Measurements from ENCODE around the gene GLYAT.
"Not testable (repeated sequence)": the region's sequence is repeated elsewhere in the genome, so short reads cannot be mapped to it uniquely, and the experiment has no call there.

Gene GLYAT

GRCh38 chr11:58742981-58743880 lies 11.5 kb upstream of the GLYAT start:
- no peak for DNase-seq

DNA sequence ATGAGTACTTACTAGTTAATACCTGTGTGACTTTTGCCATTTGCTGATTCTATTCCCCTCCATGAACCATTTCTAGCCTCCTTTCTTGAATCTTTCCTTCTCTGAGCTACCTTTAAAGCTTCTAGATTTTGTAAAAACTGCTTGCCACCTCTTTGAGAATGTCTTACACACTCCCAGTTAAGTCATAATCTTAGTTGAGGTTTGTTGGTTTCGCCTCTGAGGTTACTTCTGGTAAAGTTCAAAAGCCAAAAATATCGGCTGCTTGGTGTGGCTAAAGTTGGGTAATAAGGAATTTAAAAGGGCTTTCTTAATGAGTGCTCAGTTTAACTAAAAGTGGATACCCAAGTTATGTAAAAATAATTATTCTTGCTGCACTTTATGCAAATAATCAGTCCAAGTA lies 10.4 kb upstream of the GLYAT start:
- no peak for DNase-seq

GRCh38 chr11:58741127-58741526 lies 9.4 kb upstream of the GLYAT start:
- no peak for DNase-seq

DNA sequence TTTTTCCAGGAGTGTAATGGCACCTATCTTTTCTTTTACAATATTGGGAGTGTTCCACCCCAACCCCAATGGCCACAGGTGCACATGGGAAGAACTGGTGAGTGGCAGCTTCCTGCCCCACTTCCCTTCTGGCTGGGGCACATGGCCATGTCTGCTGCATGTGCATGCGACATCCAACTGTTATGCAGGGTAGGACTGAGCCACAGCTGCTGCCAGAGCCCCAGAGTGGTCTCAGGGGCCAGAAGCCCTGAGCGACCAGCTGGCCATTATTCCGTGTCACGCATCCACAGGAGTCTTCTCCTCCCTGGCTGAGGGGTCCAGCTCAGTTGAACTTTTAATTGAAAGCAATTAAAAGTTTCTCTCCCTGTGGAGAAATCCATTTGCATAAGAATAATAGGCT lies 8.7 kb upstream of the GLYAT start:
- no peak for DNase-seq

GRCh38 chr11:58739725-58740430 lies 8.1 kb upstream of the GLYAT start:
- no peak for DNase-seq

DNA sequence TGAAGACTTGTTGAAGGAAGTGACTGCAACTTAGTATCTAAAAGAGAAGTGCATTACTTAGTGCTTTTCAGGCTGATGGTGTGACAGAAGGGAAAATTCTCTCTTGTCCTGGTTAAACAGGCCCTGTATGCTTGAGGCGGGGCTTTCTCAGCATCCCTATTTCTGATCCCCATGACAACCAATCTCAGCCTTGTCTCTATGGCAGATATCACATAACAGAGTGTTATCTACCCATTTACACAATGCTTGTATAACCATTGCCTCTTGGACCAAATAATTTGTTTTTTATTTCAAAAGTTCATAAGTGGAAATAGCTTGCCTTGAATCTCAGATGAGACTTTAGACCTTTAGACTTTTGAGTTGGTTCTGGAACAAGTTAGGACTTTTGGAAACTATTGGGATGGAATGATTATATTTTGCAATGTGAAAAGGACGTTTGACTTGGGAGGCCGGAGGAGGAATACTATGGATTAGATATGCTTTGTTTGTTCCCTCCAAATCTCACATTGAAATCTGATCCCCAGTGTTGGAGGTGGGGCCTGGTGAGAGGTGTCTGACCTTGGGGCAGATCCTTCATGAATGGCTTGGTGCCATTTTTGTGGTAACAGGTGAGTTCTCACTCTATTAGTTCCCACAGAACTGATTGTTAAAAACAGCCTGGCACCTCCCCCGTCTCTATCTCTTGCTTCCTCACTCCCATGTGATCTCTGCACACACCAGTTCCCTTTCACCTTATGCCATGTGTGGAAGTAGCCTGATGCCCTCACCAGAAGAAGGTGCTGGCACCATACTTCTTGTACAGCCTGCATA lies 3.1 kb upstream of the GLYAT start:
- DNase-seq: no peak

DNA sequence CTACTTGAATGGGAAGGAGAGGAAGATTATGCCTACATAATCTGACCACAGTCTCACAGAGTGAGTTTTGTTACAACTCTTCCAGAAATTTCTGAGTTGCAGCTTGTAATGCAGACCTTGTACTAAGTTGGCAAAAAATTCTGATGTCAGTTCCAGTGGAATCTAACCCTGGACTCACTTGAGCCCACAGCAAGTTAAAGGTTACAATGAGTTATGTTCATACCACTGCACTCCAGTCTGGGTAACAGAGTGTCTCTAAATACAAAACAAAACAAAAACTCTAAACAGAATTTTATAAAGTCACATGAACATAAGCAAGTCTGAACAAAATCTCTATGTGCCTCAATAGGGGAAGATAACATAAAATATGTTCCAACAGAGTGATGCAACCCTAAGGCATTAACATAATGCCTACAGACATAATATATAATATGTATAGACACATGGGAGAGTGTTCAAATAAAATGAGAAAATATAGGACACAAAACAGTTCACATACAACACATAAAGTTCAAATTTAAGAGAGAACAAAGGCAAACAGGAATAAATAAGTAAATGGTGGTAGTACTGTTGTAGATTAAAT lies 1.1 kb downstream of the GLYAT start:
- no peak for DNase-seq

- DNase-seq: no peak
Observed at GRCh38 chr11:58727415-58727797, 4.3 kb downstream of the GLYAT start.

- DNase-seq: no peak
Observed at GRCh38 chr11:58726737-58727414, 4.9 kb downstream of the GLYAT start.

GRCh38 chr11:58719406-58720117 lies 12.2 kb downstream of the GLYAT start:
- no peak for DNase-seq

DNA sequence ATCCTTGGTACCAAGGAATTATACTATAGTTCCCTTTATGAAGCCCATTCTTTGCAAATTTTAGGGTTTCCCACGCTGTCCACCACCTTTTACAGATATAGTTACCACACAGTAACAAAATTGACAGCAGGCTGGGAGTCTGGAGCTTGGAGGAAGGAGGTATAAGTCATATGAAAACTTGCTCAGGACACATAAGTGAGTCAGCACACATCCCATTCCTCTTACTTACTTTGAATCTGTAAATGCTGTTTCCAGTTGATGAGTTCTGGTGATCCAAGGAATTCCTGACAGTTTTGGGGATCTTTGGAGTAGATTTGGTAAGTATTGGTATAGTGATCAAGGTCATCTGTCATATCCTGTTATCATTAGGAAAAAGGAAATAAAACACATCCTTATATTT lies 19.2 kb downstream of the GLYAT start:
- no peak for DNase-seq

- no peak for DNase-seq
Observed at GRCh38 chr11:58711832-58712231, 19.9 kb downstream of the GLYAT start.

GRCh38 chr11:58707767-58708166 lies 24.0 kb downstream of the GLYAT start:
- DNase-seq: no peak

GRCh38 chr11:58696825-58697224 lies 34.9 kb downstream of the GLYAT start:
- DNase-seq: not testable (repeated sequence)

DNA sequence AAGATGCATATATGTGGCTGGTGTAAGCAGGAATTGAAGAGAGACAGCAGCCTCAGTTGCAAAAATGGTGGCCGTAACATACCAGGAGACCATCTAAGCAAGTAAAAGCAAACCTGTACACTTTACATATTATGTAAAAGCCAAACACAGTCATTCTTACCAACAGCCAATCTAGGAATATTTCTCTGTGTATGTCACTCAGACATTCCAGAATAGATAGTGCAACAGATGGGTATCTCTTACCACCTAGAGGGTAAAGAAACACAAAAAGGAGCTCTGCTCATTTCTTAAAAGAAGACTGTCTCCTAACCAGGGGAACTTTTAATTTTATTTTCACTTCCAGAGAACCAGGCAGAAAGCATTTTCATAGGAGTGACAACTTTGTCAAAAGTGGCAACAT lies 38.7 kb downstream of the GLYAT start:
- no peak for DNase-seq

DNA sequence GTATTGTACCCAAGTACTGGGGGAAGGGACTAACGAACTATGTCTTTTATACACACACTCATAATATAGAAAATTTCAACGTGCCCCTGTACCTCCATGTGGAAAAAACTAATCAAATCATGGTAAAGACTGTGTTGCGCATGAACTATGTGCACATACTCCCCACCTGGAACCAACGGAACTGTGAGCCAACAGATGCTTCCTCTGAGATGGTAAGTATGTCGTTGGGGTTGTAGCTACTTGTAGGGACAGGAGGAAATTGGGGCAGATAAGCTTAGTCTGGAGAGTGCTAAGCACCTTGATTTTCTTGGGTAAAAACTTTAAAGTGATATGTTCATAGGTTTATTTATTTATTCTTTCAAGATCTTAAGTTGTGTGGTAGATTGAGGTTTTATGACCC lies 40.1 kb downstream of the GLYAT start:
- no peak for DNase-seq

- no peak for DNase-seq
Observed at GRCh38 chr11:58688789-58689503, 42.8 kb downstream of the GLYAT start.

- DNase-seq: no peak
Observed at GRCh38 chr11:58685973-58686722, 45.6 kb downstream of the GLYAT start.

DNA sequence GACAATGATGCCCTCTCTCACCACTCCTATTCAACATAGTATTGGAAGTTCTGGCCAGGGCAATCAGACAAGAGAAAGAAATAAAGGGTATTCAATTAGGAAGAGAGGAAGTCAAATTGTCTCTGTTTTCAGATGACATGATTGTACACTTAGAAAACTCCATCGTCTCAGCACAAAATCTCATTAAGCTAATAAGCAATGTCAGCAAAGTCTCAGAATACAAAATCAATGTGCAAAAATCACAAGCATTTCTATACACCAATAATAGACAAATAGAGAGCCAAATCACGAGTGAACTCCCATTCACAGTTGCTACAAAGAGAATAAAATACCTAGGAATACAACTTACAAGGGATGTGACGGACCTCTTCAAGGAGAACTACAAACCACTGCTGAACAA lies 49.1 kb downstream of the GLYAT start:
- DNase-seq: not testable (repeated sequence)

- DNase-seq: not testable (repeated sequence)
Observed at GRCh38 chr11:58677536-58677935, 54.2 kb downstream of the GLYAT start.

Data from femur (tissue), 1 donor.